SU-DHL-6 (cell line): ENCODE results near the gene DCAF16.
A peak's percentile ranks its signal among the peaks of the same experiment; 100 is the strongest.

ENCODE experiments used
- H2AFZ ChIP-seq: fragments of 200-600 bp; sonication (generic); 2 replicates; pipeline ENCODE4 v1.6.1; 2014; ENCODE audit warnings: low read depth, mild to moderate bottlenecking, moderate library complexity, mixed read lengths, antibody characterized with exemption, low read length; ENCODE audit not compliant: severe bottlenecking
- H3F3A ChIP-seq: fragments of 200-600 bp; shearing (Covaris generic); 2 replicates; pipeline ENCODE4 v1.6.0; 2016; ENCODE audit warnings: antibody characterized with exemption, mild to moderate bottlenecking; ENCODE audit not compliant: insufficient read depth
- H3K27ac ChIP-seq: fragments of 200-600 bp; sonication (generic); 2 replicates; pipeline ENCODE4 v1.5.1; 2016; ENCODE audit warnings: low read depth, mild to moderate bottlenecking, low read length, moderate library complexity, mixed read lengths
- H3K27me3 ChIP-seq: fragments of 200-600 bp; sonication (generic), shearing (Covaris generic); 2 replicates; pipeline ENCODE4 v1.6.0; 2014; ENCODE audit warnings: mild to moderate bottlenecking, low read length
- H3K36me3 ChIP-seq: fragments of 200-600 bp; sonication (generic); 2 replicates; pipeline ENCODE4 v1.6.1; 2014; ENCODE audit warnings: mild to moderate bottlenecking, low read length, mixed read lengths
- H3K4me2 ChIP-seq: fragments of 300-600, 200-600 bp; shearing (Covaris generic), sonication (generic); 2 replicates; pipeline ENCODE4 v1.6.0; 2014; ENCODE audit warnings: low read length, low read depth, mild to moderate bottlenecking; ENCODE audit not compliant: poor library complexity, severe bottlenecking
- H3K4me3 ChIP-seq: fragments of 200-600 bp; sonication (generic); 2 replicates; pipeline ENCODE4 v1.5.1; 2014; ENCODE audit warnings: antibody characterized with exemption, low read length, mild to moderate bottlenecking, mixed read lengths; ENCODE audit not compliant: insufficient read depth, poor library complexity, severe bottlenecking
- H3K79me2 ChIP-seq: fragments of 200-600 bp; sonication (generic); 2 replicates; pipeline ENCODE4 v1.6.1; 2014; ENCODE audit warnings: mild to moderate bottlenecking, low read length, moderate library complexity; ENCODE audit not compliant: insufficient read depth
- H3K9ac ChIP-seq: fragments of 200-600 bp; sonication (generic); 2 replicates; pipeline ENCODE4 v1.7.0; 2014; ENCODE audit warnings: mild to moderate bottlenecking, low read length
- H3K9me2 ChIP-seq: fragments of 200-600 bp; sonication (generic); replicated peaks from 2 replicates; pipeline ENCODE4 v1.6.1; 2014; ENCODE audit warnings: low read length; ENCODE audit not compliant: insufficient read depth
- H3K9me3 ChIP-seq: fragments of 200-600 bp; sonication (generic); 2 replicates; pipeline ENCODE4 v1.6.1; 2014; ENCODE audit warnings: low read length, mixed read lengths; ENCODE audit not compliant: insufficient read depth
- H4K20me1 ChIP-seq: fragments of 200-600 bp; sonication (generic); 2 replicates; pipeline ENCODE4 v1.6.1; 2014; ENCODE audit warnings: low read depth, mild to moderate bottlenecking, antibody characterized with exemption, low read length, moderate library complexity, mixed read lengths
- EZH2phosphoT487 ChIP-seq: fragments of 200-600 bp; sonication (generic), shearing (Covaris generic); conservative IDR thresholded peaks from 2 replicates; pipeline ENCODE4 v1.6.1; 2018; ENCODE audit warnings: mild to moderate bottlenecking, antibody characterized with exemption, low read length, moderate library complexity, mixed read lengths
- TF ChIP-seq, protein P1 (sequence below): fragments of 200-600 bp; sonication (generic); IDR thresholded peaks from one replicate; pipeline ENCODE4 v1.5.1; 2017; ENCODE audit warnings: antibody characterized with exemption, mild to moderate bottlenecking, low read length, moderate library complexity; ENCODE audit not compliant: insufficient read depth, poor library complexity, severe bottlenecking

Gene DCAF16

DNA sequence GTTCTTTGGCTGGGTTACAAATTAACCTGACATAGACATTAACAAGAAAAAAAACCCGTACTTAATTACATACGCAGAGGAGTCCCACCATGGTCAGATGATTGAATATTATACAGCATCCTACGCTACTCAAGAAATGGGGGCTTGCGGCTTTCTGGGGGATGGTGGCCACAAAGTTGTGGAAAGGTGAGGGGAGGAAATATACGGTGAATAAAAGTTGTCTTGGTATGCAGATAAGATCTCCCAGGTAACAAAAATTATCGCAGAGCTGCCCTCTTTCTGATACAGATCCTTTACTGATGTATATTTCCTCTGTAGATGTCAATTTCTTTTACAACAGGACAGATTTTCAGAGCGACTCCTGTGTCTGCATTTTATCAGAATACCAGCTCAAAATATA is 890 bp downstream of the DCAF16 start:
- Histone ChIP-seq H3K4me2 (peak overlapping the region; percentile 92), H3K4me3 (peak overlapping the region; percentile 92), H3K36me3 (peaks cover 49% of the 10 kb centered on the region), H3K79me2 (peaks cover 94% of the 10 kb centered on the region), H4K20me1 (peaks cover 58% of the 10 kb centered on the region), H3K9ac (peak overlapping the region; percentile 96), H3K27me3 (no peaks in the 10 kb centered on the region), H2AFZ (no peak overlapping the region), H3K9me2 (no peaks in the 10 kb centered on the region), H3K27ac (peak overlapping the region; percentile 89), H3K9me3 (no peaks in the 10 kb centered on the region), H3F3A (peaks cover 11% of the 10 kb centered on the region)
- TF ChIP-seq, protein P1, sequence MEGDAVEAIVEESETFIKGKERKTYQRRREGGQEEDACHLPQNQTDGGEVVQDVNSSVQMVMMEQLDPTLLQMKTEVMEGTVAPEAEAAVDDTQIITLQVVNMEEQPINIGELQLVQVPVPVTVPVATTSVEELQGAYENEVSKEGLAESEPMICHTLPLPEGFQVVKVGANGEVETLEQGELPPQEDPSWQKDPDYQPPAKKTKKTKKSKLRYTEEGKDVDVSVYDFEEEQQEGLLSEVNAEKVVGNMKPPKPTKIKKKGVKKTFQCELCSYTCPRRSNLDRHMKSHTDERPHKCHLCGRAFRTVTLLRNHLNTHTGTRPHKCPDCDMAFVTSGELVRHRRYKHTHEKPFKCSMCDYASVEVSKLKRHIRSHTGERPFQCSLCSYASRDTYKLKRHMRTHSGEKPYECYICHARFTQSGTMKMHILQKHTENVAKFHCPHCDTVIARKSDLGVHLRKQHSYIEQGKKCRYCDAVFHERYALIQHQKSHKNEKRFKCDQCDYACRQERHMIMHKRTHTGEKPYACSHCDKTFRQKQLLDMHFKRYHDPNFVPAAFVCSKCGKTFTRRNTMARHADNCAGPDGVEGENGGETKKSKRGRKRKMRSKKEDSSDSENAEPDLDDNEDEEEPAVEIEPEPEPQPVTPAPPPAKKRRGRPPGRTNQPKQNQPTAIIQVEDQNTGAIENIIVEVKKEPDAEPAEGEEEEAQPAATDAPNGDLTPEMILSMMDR: no peak
- TF ChIP-seq EZH2phosphoT487: no peak

DNA sequence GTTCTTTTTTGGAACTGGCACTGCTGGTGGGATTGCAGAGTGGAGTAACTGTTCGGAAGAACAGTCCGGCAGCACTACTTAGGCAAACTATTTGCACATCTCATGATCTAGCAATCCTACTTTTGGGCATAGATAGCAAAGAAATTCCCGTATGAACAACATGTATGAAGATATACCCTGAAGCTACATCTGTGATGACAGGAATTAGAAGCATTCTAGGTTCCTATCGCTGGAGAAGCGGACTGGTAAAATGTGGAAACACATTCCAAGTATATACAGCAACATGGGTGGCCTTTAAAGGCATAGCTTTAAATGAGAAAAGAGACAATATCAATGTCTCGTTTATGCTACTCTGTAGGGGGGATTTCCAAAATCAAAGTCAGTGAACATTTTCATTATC is 3.1 kb downstream of the DCAF16 start:
- Histone ChIP-seq H3K79me2 (peaks cover 89% of the 10 kb centered on the region), H3K4me2 (peak overlapping the region; percentile 92), H3F3A (peaks cover 10% of the 10 kb centered on the region), H3K9ac (peak overlapping the region; percentile 30), H3K27ac (no peak overlapping the region), H2AFZ (no peak overlapping the region), H3K36me3 (peaks cover 45% of the 10 kb centered on the region), H3K27me3 (no peaks in the 10 kb centered on the region), H4K20me1 (peaks cover 43% of the 10 kb centered on the region), H3K4me3 (no peak overlapping the region), H3K9me2 (no peaks in the 10 kb centered on the region), H3K9me3 (no peaks in the 10 kb centered on the region)
- no peak for TF ChIP-seq EZH2phosphoT487
- TF ChIP-seq, protein P1: no peak

DNA sequence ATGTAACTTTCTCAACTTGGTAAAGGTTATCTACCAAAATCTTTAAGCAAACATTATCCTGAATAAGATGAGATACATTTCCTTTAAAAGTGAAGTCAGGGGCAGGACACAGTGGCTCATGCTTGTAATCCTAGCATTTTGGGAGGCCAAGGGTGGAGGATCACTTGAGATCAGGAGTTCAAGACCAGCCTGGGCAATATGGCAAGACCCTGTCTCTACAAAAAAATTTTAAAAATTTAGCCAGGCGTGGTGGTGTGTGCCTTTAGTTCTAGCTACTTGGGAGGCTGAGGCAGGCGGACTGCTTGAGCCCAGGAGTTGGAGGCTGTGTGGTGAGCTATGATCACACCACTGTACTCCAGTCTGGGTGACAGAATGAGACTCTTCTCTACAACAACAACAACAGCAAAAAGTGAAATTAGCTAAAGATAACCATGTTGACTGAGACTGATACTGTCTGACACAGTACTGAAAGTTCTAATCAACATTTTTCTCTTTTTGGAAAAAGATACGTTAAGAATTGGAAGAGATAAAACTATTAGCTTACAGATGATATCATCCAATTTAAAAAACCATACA is 4.9 kb downstream of the DCAF16 start:
- Histone ChIP-seq H3K27ac (no peak overlapping the region), H3K9me3 (no peaks in the 10 kb centered on the region), H4K20me1 (peaks cover 43% of the 10 kb centered on the region), H3K27me3 (no peaks in the 10 kb centered on the region), H3K4me2 (peak overlapping the region; percentile 92), H3K79me2 (peaks cover 74% of the 10 kb centered on the region), H3K9me2 (no peaks in the 10 kb centered on the region), H3K36me3 (peaks cover 43% of the 10 kb centered on the region), H3K9ac (no peak overlapping the region), H2AFZ (no peak overlapping the region), H3K4me3 (no peak overlapping the region), H3F3A (peaks cover 15% of the 10 kb centered on the region)
- no peak for TF ChIP-seq EZH2phosphoT487
- TF ChIP-seq, protein P1: no peak
